Activated T-cell treated with anti-CD3 and anti-CD28 coated beads for 24 hours (primary cell): ENCODE results near the gene WRAP73.

Source experiments
- DNase-seq: peaks from one replicate; pipeline ENCODE4 v3.0.0-alpha.2; 2020; ENCODE audit warnings: low read depth

Gene WRAP73

DNA sequence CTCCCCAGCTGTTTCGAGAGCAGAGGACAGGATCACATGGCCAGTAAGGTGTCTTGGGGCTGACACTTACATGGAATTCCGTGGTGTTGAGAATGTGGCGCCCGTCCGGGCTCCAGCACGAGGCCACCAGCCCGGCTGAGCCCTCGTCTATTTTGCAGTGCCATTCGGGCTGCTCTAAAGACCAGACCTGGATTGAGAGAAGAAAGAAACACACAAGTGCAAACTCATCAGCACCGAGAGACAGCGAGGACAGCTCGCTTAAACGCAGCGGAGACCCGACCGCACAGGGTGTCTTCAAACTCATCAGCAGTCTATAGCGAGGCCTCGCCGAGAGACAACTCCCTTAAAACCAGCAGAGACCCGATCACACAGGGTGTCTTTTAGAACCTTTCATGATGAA, 3.3 kb downstream of the WRAP73 start:
- DNase-seq = no peak

DNA sequence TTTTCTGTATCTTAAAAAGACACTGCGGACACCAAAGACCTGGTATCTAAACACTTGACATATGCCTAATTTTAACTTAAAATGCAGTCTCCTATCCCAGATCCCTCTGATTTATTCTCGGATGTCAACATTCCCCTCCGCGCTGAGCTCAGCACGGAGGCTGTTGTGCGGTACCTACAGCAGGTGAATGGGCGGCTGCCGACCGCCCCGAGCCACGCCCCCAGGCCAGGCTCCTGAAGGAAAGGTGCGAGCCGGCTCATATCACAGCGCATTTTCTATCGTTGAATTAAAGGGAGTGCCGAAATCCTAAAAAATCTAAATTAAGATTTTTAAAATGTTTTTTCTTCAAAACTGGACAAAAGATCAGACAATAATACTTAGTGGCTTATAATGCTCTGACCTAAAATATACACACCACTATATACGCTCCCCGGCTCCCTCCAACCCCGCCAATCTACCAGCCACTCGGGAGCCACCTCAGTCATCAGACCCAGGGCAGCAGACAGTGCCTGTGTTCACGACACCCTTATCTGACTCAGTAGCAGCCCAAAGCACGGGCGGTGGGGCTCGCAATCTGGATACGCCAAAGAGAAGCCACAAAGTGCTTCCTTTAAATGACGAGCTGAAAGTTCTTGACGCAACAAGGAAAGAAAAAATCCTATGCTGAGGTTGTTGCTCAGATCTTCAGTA, 4.1 kb downstream of the WRAP73 start:
- no peak for DNase-seq

GRCh38 chr1:3645247-3645646, 4.7 kb downstream of the WRAP73 start:
- no peak for DNase-seq

DNA sequence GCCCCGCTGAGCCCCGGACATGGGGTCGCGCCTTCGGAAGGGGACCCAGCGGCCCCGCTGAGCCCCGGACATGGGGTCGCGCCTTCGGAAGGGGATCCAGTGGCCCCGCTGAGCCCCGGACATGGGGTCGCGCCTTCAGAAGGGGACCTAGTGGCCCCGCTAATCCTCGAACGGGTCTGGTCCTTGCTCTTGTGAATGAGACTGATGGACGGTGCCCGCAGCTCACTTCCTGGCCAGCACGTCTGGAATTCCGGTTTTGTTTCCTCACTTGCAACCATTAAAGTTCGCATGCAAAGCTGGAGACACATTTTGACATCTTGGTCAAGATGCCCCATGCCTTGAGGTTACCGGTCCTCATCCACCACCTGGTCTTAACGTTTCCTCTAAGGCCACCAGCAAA, 5.6 kb downstream of the WRAP73 start:
- no peak for DNase-seq

GRCh38 chr1:3642919-3643675, 6.8 kb downstream of the WRAP73 start:
- no peak for DNase-seq

- DNase-seq = no peak
Observed at GRCh38 chr1:3641816-3642215, 8.1 kb downstream of the WRAP73 start.

GRCh38 chr1:3641046-3641760, 8.7 kb downstream of the WRAP73 start:
- DNase-seq = no peak

DNA sequence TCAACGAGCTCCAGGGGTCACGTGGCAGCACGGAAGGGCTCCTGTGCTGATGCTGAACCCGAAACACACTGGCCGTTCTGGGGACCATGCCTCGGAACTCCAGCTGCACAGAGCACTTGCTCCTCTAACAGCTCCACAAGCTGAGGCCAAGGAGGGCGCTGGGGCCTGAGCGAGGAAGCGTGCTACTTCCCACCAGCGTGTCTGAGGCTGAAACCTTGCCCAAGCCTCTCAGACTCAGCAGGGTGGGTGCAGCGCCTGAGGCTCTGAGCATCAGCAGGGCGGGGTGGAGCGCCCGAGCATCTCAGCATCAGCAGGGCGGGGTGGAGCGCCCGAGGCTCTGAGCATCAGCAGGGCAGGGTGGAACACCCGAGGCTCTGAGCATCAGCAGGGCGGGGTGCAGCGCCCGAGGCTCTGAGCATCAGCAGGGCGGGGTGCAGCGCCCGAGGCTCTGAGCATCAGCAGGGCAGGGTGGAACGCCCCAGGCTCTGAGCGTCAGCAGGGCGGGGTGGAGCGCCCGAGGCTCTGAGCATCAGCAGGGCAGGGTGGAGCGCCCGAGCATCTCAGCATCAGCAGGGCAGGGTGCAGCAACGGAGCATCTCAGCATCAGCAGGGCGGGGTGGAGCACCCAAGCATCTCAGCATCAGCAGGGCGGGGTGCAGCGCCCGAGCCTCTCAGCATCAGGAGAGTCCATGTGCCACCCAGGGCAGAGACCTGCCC, 9.6 kb downstream of the WRAP73 start:
- DNase-seq = no peak

DNA sequence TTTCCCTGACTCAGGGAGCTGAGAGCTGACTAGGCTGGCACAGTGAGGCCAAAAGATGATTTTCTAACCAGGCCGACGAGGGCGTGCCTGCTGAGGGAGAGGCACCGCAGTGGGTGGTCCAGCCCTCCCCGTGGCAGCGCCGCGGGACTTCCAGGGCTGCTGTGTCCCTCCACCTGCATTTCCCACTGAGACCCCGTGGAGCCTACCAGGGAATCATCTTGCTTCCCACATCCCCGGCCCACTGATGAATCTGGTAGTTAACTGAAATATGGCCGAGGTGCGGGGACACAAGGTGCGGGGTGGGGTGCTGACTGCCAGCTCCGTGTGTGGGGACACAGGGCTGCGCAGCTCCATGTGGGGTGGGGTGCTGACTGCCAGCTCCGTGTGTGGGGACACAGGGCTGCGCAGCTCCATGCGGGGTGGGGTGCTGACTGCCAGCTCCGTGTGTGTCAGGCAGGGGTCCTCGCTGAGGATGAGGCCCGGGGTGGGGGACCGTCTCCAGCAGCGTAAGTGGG, 10.4 kb downstream of the WRAP73 start:
- DNase-seq = no peak

GRCh38 chr1:3638676-3639075, 11.2 kb downstream of the WRAP73 start:
- no peak for DNase-seq

GRCh38 chr1:3638027-3638426, 11.9 kb downstream of the WRAP73 start:
- DNase-seq = no peak

DNA sequence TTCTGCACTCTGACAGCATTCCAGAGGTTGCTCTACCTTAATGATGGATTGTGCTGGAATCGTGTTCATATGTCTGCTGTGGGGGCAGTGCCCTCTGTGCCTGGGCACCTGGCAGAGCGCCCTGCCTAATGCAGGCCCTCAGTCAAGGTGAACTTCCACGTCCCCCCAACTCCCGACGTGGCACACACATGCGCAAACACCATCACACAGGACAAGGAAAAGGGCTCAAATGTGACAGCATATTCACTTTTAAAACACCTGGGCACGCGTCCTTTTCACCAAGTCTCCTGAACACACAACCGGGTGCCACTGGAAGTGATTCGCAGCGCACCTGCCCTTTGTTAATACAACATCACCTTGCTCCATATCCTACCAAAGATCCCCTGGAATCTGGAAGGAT, 13.4 kb downstream of the WRAP73 start:
- no peak for DNase-seq

GRCh38 chr1:3636080-3636479, 13.8 kb downstream of the WRAP73 start:
- no peak for DNase-seq

GRCh38 chr1:3634059-3634800, 15.7 kb downstream of the WRAP73 start:
- no peak for DNase-seq

- no peak for DNase-seq
Observed at GRCh38 chr1:3633344-3634058, 16.4 kb downstream of the WRAP73 start.

DNA sequence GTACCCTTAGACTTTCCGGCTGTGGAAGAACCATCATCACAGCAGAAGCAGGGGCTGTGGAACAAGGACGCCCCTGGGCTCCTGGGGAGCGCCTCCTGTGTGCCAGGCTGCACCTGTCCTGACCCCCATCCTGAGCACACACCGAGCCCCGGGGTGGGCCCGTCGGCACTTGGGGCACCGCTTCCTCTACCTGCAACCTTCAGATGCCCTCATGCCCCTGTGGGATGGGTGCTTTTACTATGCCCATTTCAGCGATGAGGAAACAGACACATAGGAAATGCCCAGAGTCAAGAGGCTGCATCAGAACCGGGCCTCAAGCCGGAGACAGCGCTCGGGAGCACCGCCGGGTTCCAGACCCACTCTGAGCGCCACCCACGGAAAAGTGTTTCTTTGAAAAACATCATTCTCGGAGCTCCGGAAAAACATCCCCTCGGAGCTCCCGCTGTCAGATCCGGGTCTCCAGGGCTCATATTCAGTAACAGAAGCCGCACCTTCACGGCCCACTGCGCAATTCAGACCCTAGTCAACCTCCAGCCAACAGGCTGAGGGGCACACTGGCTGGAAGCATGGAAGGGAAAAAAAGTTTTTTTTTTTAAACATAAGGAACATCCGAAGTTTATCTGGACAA, 17.1 kb downstream of the WRAP73 start:
- no peak for DNase-seq

DNA sequence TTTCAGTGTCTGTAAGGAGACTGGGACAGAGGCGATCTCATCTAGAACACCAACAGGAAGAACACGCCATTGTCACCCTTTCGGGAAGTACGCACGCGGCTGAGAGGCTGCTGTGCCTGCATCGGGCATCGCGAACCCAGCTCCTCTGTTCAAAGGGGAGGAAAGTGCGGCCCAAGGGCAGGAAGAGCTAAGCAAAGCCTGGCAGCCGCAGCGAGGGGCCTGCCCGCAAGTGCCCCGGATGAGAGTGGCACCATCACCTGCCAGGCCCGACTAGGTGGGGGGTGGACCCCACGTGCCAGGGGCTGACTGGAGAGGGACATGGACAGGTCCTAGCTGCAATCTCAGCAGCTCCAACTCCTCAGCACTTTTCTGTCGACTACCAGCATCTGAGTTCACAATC, 17.6 kb downstream of the WRAP73 start:
- DNase-seq = no peak

DNA sequence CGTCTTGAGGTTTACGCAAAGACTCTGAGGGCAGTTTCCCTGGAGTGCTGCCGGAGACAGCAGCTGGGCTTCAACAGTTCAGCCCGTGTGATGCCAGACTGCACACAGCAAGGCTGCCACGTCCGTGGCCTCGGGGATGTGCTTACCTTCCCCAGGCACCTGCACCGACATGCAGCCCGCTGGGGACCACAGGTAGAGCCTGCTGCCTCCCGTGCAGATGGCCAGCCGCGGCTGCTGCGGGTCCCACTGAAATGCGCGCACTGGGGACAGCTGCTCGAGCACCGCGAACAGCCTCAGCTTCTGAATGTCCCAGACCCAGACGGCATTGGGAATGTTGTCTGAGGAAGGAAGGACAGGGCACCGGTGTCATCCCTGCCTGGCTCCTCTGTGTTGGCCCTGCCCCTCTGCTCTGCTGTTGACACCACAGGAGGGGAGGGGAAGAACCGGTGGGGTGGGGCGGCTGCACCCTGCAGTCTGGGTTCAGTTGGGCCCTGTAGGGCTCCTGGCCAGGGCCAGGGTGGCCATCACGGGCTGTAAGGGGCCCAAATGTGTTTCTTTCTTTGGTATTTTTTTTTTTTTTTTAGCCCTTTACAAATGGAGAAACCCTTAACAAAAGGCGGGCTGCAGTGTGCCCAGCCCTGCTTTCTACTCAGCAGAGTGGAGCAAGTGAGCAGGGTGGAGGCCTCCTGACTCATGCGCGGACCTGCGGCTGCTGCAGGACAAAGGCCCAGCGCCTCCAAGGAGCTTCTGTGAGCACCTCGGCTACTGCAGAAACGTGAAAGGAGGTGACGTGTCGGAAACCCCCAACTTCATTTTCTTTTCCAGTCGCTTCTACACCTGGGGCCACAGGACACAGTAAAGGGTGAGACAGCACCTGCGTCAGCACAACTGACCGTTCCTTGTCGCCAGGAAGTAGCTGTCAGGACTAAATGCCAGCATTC, 18.3 kb downstream of the WRAP73 start:
- DNase-seq = no peak

GRCh38 chr1:3630914-3631313, 19.0 kb downstream of the WRAP73 start:
- no peak for DNase-seq
